SH-SY5Y (cell line): ENCODE measurements around the gene MAN1A1.

ENCODE experiments used
- GATA2 ChIP-seq: IDR thresholded peaks from 2 replicates; pipeline ENCODE4 v1.6.1; 2011; ENCODE audit warnings: mild to moderate bottlenecking, low read depth, low read length
- GATA3 ChIP-seq: IDR thresholded peaks from 2 replicates; pipeline ENCODE4 v1.6.1; 2011; ENCODE audit warnings: low read depth, mild to moderate bottlenecking, low read length, moderate library complexity

MAN1A1 gene

DNA sequence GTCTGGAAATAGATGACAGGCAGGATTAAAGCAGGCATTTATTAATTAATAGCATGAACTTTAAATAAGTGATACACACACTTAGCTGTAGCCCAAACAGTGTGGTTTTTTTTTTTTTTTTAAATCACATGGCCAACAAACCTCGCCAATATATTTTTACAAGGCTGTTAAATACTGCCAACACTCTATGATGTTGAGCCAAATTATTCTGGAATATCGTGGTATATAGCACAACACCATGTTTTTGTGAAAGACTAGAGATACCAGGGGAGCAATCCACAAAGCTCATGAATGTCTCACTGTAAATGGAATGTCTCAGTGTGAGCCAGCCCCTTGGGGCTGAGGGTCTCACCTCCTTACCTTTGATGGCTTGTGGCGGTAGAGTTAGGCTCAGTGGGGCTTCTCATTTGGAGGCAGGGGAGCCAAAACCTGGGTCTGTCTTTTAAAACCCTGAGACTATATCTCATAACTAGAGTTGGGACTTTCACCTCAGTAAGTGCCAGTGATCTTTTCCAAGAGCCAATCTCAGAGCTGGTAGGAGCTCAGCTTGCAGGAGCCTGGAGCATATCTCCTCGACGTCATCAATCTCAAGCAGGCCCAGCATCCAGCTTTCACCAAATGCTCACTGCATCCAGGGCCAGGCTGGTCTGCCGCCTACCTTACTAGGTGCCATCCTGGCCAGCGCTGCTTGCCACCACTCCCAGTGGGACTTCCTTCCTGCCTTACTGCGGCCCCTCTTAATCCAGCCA is 192.6 kb downstream of the MAN1A1 start:
- TF ChIP-seq GATA2 (no peak), GATA3 (no peak)

DNA sequence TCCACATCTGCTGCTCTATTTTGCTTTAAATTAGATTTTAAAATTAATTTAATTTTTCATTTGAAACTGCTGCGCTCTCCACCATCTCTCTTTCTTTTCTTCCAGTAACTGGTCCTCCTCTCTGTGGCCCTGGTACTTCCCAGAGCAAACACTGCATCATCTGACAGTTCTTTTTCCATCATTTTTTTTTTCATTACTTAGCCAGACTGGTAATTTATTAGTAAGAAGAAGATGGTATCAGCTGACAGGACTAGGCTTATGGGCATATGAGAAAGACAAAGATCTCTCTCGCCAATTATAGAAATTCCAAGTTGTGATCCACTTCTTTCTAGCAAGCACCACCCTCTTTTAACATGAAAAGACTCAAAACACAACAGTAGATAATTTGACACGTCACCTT is 197.4 kb downstream of the MAN1A1 start:
- TF ChIP-seq GATA2 (no peak), GATA3 (no peak)

DNA sequence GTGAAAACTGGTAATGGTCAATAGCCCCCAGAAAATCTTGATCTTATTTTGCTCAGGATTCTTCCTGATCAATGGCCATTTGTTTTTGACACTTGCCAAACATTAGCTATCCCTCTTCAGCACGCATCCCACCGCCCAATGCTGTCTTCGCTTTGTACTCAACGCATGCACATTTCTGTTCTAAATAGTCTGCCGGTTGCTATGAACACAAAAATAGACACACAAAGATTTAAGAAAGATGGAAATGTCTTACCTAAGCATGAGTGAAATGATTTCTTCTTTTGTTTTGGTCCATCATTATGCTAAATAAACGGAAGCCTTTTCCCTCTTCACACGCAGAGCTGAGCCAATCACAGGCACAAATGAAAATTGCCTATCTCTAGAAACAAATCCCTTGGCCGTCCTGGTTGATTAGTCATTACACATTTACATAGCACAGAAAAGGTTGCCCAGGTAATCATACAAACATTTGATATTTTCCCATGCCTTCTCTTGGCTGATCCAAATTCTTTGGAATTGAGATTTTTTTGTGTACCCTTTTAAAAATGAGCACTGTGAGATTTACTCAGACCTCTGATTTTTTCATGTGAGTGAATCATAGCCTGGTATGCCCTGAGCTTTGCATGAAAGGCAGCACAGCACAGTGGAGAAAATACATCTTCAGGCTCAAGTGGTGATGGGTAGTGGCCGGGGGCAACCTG is 200.6 kb downstream of the MAN1A1 start:
- TF ChIP-seq GATA3, result no peak
- no peak for TF ChIP-seq GATA2

DNA sequence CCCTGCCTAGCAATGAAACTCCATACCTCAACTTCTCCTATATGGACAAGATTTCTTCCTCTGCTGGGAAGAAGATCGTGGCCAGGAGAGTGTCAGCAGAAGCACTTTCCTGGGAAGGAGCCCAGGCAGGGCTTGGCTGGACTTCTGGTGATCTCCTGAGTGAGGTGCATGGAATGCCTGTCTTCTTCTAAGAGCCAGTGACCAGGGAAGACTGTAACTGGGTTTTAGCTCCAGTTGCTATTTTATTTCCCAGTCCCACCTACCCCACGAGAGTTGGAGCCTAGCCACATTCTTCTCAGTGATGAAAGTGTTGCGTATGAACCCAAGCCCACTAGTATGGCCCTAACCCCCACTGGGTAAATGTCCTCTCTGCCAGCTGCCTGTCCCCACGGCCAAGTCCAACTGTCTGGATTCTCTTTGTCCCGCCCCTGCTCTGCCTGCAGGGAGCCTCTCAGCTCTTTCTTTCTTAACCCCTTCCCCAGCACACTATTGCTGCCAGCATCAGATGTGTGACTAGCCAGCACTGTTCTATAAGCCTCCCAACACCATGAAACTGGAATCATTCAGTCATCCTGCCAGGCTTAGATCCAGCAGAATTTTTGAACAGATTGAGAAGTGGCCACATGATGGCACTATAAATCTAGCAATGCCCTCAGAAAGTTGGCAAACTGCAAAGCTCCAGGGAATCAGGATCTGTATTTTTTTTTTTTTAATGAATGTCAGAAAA is 201.3 kb downstream of the MAN1A1 start:
- TF ChIP-seq GATA3 (no peak), GATA2 (no peak)

DNA sequence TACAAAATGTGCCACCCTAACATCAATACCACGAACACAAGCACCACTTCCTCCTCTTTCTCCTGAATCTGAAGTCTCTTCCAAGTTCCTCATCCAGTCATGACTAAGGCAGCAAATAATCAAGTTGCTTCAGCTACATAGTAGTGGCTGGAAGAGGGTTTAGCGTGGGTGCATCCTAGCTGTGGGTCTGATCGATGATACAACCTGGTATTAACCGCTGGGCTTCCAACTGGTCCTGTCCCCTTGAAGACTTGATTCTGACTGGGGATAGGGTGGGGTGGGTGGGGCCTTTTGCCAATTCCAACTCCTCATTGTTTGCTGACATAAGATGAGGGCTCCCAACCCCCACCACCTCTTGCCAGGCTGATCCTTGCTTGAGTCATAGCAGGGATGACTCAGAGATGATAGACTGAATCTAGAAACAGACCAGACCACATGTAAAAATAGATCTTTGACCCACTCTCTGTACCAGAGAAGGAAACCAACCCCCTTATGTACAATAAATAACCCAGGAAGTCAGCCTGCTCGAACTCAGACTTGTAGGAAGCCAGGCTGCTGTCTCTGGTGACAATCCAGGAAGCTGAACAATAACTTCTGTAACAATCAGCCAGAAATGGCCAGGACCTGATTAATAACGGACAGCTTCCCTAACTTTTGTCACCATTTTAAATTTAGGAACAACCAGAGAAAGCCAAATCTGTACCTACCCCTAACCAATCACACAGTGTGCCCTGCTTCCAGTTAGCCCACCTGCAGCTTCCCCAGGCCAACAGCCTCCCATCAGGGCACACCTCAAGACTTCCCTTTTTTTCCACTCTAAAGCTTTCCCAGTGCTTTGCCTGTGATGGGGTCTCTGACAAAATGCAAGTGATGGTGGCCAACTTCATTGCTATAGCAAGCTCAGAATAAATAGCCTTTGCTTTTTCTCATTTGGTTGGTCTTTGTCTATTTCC is 202.2 kb downstream of the MAN1A1 start:
- TF ChIP-seq GATA2 (no peak), GATA3 (no peak)

DNA sequence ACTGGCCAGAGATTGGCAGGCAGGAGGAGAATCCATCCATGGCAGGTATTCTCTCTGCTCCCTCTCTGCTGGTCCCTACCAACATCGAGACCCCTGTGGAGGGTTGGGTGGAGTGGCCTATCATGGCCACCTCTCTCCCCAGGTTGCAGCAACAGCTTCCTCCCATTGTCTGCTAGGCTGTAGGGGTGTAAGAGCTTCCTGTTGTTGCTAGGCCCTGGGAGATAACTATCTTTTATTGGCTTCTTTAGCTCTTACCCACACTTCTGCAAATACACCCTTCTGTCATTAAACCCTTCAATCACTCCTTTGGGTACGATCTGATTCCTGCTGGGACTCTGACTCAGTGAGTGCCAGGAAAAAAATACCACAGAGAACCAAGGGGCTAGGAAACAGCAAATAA is 204.4 kb downstream of the MAN1A1 start:
- TF ChIP-seq GATA2, result no peak
- no peak for TF ChIP-seq GATA3

DNA sequence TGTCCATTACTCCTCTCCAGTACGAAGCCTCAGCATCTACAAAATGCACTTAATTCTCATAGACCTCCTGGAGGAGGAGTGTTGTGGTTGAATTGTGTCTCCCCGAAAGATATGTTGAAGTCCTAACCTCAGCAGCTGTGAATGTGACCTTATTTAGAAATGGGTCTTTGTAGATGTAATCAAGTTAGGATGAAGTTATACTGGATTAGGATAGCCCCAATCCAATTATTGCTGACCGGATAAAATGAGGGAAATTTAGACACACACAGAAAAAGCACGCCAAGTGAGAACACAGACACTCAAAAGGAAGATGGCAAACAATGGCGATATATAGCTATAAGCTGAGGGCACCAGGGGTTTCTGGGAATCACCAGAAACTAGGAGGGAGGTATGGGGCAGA is 206.9 kb downstream of the MAN1A1 start:
- TF ChIP-seq GATA3 (no peak), GATA2 (no peak)

DNA sequence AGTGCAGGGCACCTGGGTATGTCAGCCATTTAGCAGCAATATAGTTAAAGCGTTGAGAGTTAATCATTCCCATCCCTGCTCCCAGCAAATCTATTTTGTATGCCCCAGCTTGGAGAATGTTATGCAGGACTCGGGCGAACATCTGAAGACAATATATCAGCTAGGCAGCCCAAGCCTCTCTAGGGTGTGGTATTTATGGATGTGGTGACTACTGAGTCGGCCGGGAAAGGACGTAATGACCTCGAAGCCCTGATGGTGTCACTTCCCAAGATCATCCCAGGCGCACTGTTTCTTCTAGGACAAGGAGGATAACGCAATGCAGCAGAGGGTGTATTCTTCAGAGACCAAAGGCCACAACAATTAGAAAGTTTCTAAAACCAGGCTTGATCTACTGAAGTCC is 207.5 kb downstream of the MAN1A1 start:
- no peak for TF ChIP-seq GATA3
- TF ChIP-seq GATA2, result no peak

DNA sequence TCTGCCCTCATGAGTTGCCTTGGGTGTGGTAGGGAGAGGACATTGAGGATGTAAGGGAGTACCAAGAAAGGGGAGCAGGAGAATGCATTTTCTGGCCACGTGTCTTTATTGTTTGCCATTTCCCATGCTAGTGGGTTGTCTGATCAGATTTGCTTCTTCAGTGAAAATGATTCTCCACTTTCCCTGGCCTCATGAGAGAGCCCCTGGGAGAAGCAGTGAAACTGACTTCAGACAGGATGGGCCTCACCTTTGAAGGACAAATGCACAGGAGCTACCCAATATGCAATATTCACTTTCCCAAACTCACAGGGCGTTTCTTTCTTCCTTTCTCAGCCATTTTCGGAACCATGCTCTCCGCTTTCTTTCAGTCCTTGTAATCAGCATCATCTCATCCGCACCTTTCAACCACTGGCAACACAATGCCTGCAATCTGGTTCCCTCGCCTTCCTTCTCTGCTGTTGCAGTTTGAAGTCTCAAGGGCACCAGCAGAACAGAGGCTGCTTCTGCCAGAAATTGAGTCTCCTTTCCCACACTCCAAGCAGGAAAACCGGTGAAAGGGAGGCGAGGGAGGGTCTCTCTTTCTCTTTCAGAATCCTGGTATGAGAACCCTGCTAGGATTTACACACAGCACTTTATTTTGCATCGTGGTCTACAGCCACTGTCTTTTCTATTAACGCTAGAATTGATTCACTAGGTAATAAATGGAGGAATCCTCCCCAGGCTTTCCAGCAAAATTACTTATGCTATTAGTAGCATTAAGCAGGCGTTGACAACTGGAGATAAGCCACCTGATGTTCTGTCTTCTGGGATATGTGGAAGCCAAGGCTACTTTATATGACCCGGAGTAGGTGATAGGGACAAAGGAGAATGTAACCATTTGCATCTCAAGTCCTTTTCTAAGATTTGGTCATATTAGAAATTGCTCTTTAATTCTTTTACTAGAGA is 209.1 kb downstream of the MAN1A1 start:
- no peak for TF ChIP-seq GATA3
- no peak for TF ChIP-seq GATA2

DNA sequence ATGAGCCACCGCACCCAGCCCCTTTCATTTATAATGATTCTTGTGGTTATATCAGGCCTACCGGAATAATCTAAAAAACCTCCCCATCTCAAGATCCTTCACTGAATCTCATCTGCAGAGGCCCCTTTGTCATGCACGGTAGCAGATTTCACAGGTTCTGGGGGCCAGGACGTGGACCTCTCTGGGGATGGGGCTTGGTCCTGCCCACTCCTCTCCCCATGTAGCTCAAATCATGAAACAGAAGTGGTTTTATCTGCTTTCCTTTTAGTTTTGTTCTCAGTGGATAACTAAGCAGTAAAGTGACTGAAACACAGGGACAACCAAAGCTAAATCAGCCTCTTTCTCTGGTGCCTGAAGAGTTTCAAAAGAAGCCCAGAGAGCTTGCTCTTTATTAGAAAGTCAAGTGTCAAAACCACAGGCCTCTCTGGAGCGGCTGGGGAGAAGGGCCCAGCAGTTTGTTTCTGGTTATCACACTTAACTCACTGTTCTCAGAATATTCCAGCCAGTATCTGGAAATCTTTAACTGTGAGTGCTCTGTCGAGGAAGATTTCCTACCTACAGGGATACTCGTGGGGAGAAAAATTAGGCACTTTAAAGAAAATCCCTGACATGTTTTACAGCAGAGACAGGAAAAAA is 210.5 kb downstream of the MAN1A1 start:
- TF ChIP-seq GATA3 (no peak), GATA2 (no peak)

DNA sequence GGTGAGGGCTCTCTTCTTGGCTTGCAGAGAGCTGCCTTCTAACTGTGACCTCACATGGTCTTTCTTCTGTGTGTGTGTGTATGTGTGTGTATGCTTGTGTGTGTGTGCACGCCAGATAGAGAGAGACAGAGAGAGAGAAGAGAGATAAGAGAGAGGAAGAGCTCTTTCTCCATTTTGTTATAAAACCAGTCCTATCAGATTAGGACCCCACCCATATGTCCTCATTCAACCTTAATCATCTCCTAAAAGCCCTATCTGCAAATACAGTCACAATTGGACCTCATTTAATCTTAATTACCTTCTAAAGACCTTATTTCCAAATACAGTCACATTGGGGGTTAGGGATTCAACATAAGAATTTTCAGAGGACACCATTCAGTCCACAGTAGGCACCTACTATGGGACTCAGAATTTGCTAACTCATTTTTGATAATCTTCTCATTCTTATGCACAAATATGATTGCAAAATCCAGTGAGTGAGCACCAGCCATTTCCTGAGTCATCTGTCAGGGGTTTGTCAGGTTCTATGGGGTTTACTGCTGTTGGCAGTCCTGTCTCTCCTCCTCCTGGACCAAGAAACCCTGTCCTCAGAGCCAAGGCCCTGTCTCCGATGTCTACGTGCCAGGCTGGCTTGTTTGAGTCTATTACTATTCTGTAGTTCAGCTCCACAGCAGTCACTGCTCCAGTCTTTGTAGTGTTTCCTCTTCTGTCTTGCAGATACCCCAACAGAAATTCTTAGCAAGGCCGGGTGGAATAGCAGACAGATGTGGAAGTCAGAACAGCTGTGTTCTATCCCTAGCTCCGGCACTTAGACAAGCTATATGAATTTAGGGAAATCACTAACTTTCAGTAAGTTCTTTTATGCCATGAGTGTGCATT is 212.1 kb downstream of the MAN1A1 start:
- no peak for TF ChIP-seq GATA3
- TF ChIP-seq GATA2, result no peak

DNA sequence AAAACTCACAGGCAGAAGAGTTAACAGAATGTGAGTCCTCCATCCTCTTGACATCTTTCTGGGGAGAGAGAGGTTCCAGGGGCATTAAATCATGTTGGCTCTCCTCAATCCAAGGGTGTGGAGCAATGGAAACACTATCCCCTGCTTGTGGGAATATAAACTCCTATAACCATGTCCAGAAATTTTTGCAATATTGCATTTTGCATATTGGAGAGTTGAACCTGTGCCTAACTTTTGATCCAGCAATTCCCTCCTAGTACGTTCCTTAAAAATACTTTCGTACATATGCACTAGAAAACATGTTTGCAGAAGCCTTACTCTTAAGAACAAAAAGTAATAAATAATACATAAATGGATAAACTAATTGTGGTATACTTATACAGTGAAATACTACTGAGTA is 214.8 kb downstream of the MAN1A1 start:
- TF ChIP-seq GATA2, result no peak
- TF ChIP-seq GATA3, result no peak
